HepG2 (cell line): ENCODE results near the gene GUCA2B. TPM values are rescaled to one million over a fixed set of nuclear protein-coding genes. Genes with fewer than 3 reads are reported as not detected.

Source experiments
- CTCF ChIP-seq: sonication (generic); formaldehyde crosslinking; IDR thresholded peaks from 2 replicates; pipeline ENCODE4 v1.5.0; 2020; ENCODE audit warnings: mild to moderate bottlenecking, missing genetic modification reagents, moderate library complexity
- HNF4A ChIP-seq: sonication (generic); formaldehyde crosslinking; IDR thresholded peaks from 2 replicates; pipeline ENCODE4 v1.4.0; 2020; ENCODE audit warnings: missing genetic modification reagents
- POGZ ChIP-seq: sonication (generic); formaldehyde crosslinking; IDR thresholded peaks from 2 replicates; pipeline ENCODE4 v1.4.0; 2020; ENCODE audit warnings: mild to moderate bottlenecking, missing genetic modification reagents
- RBM22 ChIP-seq: fragments of 200-400 bp; formaldehyde crosslinking; optimal IDR thresholded peaks from 2 replicates; pipeline ENCODE3; 2017; ENCODE audit warnings: mild to moderate bottlenecking, low read length, moderate library complexity
- ZNF138 ChIP-seq: sonication (generic); formaldehyde crosslinking; IDR thresholded peaks from 2 replicates; pipeline ENCODE4 v1.5.0; 2020; ENCODE audit warnings: mild to moderate bottlenecking, low read depth, missing genetic modification reagents
- ZNF317 ChIP-seq: sonication (generic); formaldehyde crosslinking; IDR thresholded peaks from 2 replicates; pipeline ENCODE4 v1.5.0; 2020; ENCODE audit warnings: mild to moderate bottlenecking, missing genetic modification reagents
- ZNF598 ChIP-seq: sonication (generic); formaldehyde crosslinking; IDR thresholded peaks from 2 replicates; pipeline ENCODE4 v1.5.1; 2020; ENCODE audit warnings: mild to moderate bottlenecking, missing genetic modification reagents, borderline replicate concordance
- ZNF646 ChIP-seq: sonication (generic); formaldehyde crosslinking; IDR thresholded peaks from 2 replicates; pipeline ENCODE4 v1.9.0; 2021; ENCODE audit warnings: mild to moderate bottlenecking, missing genetic modification reagents
- ZNF703 ChIP-seq: sonication (generic); formaldehyde crosslinking; IDR thresholded peaks from 2 replicates; pipeline ENCODE4 v1.5.1; 2020; ENCODE audit warnings: missing genetic modification reagents, mild to moderate bottlenecking, moderate library complexity, borderline replicate concordance
- ZNF749 ChIP-seq: sonication (generic); formaldehyde crosslinking; IDR thresholded peaks from 2 replicates; pipeline ENCODE4 v1.8.0; 2022; ENCODE audit warnings: mild to moderate bottlenecking, missing genetic modification reagents, moderate library complexity, borderline replicate concordance
- ZSCAN29 ChIP-seq: sonication (generic); formaldehyde crosslinking; conservative IDR thresholded peaks from 2 replicates; pipeline ENCODE4 v1.4.0; 2020; ENCODE audit warnings: mild to moderate bottlenecking, missing genetic modification reagents
- polyA plus RNA-seq, 8 experiments: library from polyadenylated mRNA; depleted of rRNA in 3 of 8; stranded (reverse) in 7 of 8; unstranded in 1 of 8; fragments of >200 nt; fragmentation: Illumina TruSeq in 4 of 8; extraction: Trizol in 4 of 8; gene quantifications; 2 replicates each; pipeline versions ENCODE4 v1.2.1 to v1.2.3, GENCODE V29; 2011 to 2016; ENCODE audit warnings: low read depth in 4 of 8, missing spikeins in 1 of 8, mixed read lengths in 1 of 8; ENCODE audit not compliant: insufficient read depth in 1 of 8
- total RNA-seq, 5 experiments: library from RNA; depleted of rRNA; stranded (reverse); fragments of >200 nt; fragmentation: Illumina TruSeq; extraction: Trizol; gene quantifications; 2 replicates each; pipeline ENCODE4 v1.2.3, GENCODE V29; 2016; ENCODE audit warnings: low read depth in 1 of 5
- TF ChIP-seq, protein P1 (sequence below): sonication (generic); formaldehyde crosslinking; IDR thresholded peaks from 2 replicates; pipeline ENCODE4 v1.8.0; 2022; ENCODE audit warnings: missing genetic modification reagents, mild to moderate bottlenecking, moderate library complexity, borderline replicate concordance
- TF ChIP-seq, protein P2 (sequence below): sonication (generic); formaldehyde crosslinking; IDR thresholded peaks from 2 replicates; pipeline ENCODE4 v1.4.0; 2020; ENCODE audit warnings: missing genetic modification reagents, low read depth, mild to moderate bottlenecking, borderline replicate concordance
- TF ChIP-seq, protein P3 (sequence below): sonication (generic); formaldehyde crosslinking; IDR thresholded peaks from 2 replicates; pipeline ENCODE4 v1.4.0; 2020; ENCODE audit warnings: missing genetic modification reagents

The GUCA2B gene
- total and polyA plus RNA-seq, 2 of the 13 experiments (the other 11 are each of a cell fraction or from before 2014, with no cell fraction given), result not detected

DNA sequence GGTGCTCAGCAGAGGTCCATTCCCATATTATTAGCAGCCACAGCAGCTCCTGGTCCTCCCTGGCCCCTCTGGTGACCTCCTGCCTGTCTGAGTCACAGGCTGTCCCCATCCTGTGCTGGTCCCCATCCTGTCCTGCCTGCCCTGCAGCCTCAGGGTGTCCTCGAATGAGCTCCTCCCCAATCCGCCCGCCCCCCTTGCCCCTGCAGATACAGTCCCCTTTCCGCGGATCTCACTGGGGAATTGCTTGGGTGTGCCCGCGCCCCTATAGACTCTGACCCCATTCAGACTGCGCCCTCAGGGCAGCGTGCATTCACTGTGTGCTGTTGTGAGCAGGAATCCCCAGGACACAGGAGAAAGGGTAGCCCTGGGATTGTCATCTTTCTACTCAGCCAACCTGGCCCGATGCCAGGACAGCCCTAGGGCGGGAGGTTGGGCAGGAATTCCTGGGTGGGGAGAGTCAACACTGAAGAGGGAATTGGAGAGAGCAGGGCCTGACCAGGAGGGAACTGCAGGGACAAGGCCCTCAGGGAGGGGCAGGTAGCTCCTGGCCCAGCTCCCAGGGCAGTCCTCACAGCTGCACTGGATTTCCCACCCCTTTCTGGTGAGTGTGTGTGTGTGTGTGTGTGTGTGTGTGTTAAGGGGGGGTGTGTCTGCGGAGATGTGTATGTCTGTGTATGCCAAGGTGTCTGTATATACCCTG, 12.5 kb downstream of the GUCA2B start (continued):
- TF ChIP-seq ZNF646 (CRISPR knock-in tag) (peak; percentile 85; the same call in 1 of the 2 replicates), POGZ (CRISPR knock-in tag) (0 out of 2 replicates have a peak, but pooled peaks have one; percentile 17), ZNF749 (no peak), CTCF (CRISPR knock-in tag) (peak; percentile 21; the same call in 1 of the 2 replicates), RBM22 (no peak), ZNF598 (CRISPR knock-in tag) (no peak), ZNF703 (no peak), ZSCAN29 (CRISPR knock-in tag) (peak; percentile 93), ZNF317 (CRISPR knock-in tag) (no peak), ZNF138 (CRISPR knock-in tag) (no peak), HNF4A (0 out of 2 replicates have a peak, but pooled peaks have one; percentile 9)
- TF ChIP-seq, protein P1, sequence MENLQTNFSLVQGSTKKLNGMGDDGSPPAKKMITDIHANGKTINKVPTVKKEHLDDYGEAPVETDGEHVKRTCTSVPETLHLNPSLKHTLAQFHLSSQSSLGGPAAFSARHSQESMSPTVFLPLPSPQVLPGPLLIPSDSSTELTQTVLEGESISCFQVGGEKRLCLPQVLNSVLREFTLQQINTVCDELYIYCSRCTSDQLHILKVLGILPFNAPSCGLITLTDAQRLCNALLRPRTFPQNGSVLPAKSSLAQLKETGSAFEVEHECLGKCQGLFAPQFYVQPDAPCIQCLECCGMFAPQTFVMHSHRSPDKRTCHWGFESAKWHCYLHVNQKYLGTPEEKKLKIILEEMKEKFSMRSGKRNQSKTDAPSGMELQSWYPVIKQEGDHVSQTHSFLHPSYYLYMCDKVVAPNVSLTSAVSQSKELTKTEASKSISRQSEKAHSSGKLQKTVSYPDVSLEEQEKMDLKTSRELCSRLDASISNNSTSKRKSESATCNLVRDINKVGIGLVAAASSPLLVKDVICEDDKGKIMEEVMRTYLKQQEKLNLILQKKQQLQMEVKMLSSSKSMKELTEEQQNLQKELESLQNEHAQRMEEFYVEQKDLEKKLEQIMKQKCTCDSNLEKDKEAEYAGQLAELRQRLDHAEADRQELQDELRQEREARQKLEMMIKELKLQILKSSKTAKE (CRISPR knock-in tag), result peak; percentile 43; the same call in 1 of the 2 replicates
- TF ChIP-seq, protein P2, sequence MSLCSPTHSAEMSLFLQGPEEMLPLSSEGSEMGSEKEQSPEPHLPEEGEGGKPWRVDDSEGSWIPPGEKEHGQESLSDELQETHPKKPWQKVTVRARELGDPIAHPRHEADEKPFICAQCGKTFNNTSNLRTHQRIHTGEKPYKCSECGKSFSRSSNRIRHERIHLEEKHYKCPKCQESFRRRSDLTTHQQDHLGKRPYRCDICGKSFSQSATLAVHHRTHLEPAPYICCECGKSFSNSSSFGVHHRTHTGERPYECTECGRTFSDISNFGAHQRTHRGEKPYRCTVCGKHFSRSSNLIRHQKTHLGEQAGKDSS (CRISPR knock-in tag), result no peak; the same call in 1 of the 2 replicates
- TF ChIP-seq, protein P3, sequence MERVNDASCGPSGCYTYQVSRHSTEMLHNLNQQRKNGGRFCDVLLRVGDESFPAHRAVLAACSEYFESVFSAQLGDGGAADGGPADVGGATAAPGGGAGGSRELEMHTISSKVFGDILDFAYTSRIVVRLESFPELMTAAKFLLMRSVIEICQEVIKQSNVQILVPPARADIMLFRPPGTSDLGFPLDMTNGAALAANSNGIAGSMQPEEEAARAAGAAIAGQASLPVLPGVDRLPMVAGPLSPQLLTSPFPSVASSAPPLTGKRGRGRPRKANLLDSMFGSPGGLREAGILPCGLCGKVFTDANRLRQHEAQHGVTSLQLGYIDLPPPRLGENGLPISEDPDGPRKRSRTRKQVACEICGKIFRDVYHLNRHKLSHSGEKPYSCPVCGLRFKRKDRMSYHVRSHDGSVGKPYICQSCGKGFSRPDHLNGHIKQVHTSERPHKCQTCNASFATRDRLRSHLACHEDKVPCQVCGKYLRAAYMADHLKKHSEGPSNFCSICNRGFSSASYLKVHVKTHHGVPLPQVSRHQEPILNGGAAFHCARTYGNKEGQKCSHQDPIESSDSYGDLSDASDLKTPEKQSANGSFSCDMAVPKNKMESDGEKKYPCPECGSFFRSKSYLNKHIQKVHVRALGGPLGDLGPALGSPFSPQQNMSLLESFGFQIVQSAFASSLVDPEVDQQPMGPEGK (CRISPR knock-in tag), result peak; percentile 85
